SK-N-MC (cell line): Measurements from ENCODE around the gene UXS1.

Source experiments
- EZH2 ChIP-seq: fragments of 200-600 bp; sonication (generic); IDR thresholded peaks from one replicate; pipeline ENCODE4 v1.6.1; 2017; ENCODE audit warnings: antibody characterized with exemption
- FOXP2 ChIP-seq: optimal IDR thresholded peaks from 2 replicates; pipeline ENCODE3; 2011; ENCODE audit warnings: mild to moderate bottlenecking, moderate library complexity; ENCODE audit not compliant: insufficient read depth; ENCODE audit errors: extremely low read length, control extremely low read depth
- POLR2AphosphoS5 ChIP-seq: IDR thresholded peaks from 2 replicates; pipeline ENCODE4 v1.6.1; 2012; ENCODE audit warnings: mild to moderate bottlenecking, low read depth, low read length, borderline replicate concordance

GRCh38 chr2:106068451-106068850 lies 125.7 kb downstream of the UXS1 start:
- TF ChIP-seq EZH2 = no peak
- no peak for TF ChIP-seq POLR2AphosphoS5
- TF ChIP-seq FOXP2 = no peak
